Hepatocyte (in vitro differentiated cells): ENCODE data around the gene PACRG. TPM values are rescaled to one million over a fixed set of nuclear protein-coding genes. Genes with fewer than 3 reads are reported as not detected.

Source experiments
- DNase-seq: peaks from one replicate; pipeline ENCODE4 v3.0.0-alpha.2; 2016; ENCODE audit warnings: low spot score
- H2AFZ ChIP-seq: fragments of 200-600 bp; sonication (generic); 2 replicates; pipeline ENCODE4 v1.6.0; 2016; ENCODE audit warnings: antibody characterized with exemption, mild to moderate bottlenecking
- H3K27ac ChIP-seq: fragments of 200-600 bp; sonication (generic); 2 replicates; pipeline ENCODE4 v1.5.1; 2016; ENCODE audit warnings: mild to moderate bottlenecking
- H3K27me3 ChIP-seq: fragments of 200-600 bp; sonication (generic); 2 replicates; pipeline ENCODE4 v1.6.1; 2016
- H3K36me3 ChIP-seq: fragments of 200-600 bp; sonication (generic); replicated peaks from 2 replicates; pipeline ENCODE4 v1.5.1; 2016; ENCODE audit warnings: low read depth; ENCODE audit not compliant: insufficient read depth
- H3K4me1 ChIP-seq: fragments of 200-600 bp; sonication (generic); 2 replicates; pipeline ENCODE4 v1.5.1; 2016; ENCODE audit warnings: mild to moderate bottlenecking, moderate library complexity; ENCODE audit not compliant: insufficient read depth
- H3K4me2 ChIP-seq: fragments of 200-600 bp; sonication (generic); 2 replicates; pipeline ENCODE4 v1.6.0; 2016
- H3K4me3 ChIP-seq: fragments of 200-600 bp; sonication (generic); 2 replicates; pipeline ENCODE4 v1.5.1; 2016; ENCODE audit warnings: mild to moderate bottlenecking
- H3K79me2 ChIP-seq: fragments of 200-600 bp; sonication (generic); 2 replicates; pipeline ENCODE4 v1.6.0; 2017; ENCODE audit warnings: mild to moderate bottlenecking
- H3K9me2 ChIP-seq: fragments of 200-600 bp; sonication (generic); replicated peaks from 2 replicates; pipeline ENCODE4 v1.6.0; 2017; ENCODE audit warnings: mild to moderate bottlenecking; ENCODE audit not compliant: insufficient read depth
- H3K9me3 ChIP-seq: fragments of 200-600 bp; sonication (generic); 2 replicates; pipeline ENCODE4 v1.5.1; 2016; ENCODE audit warnings: low read depth, mild to moderate bottlenecking
- H4K20me1 ChIP-seq: fragments of 200-600 bp; sonication (generic); 2 replicates; pipeline ENCODE4 v1.6.0; 2016; ENCODE audit warnings: mild to moderate bottlenecking; ENCODE audit not compliant: insufficient read depth, poor library complexity, severe bottlenecking
- CTCF ChIP-seq: fragments of 200-600 bp; sonication (generic); IDR thresholded peaks from 2 replicates; pipeline ENCODE4 v1.5.1; 2016; ENCODE audit warnings: antibody characterized with exemption, mild to moderate bottlenecking; ENCODE audit not compliant: poor library complexity
- EZH2 ChIP-seq: fragments of 200-600 bp; sonication (generic); IDR thresholded peaks from 2 replicates; pipeline ENCODE4 v1.6.1; 2016; ENCODE audit warnings: antibody characterized with exemption, mild to moderate bottlenecking, borderline replicate concordance
- EZH2phosphoT487 ChIP-seq: fragments of 200-600 bp; sonication (generic); IDR thresholded peaks from one replicate; pipeline ENCODE4 v1.6.1; 2018; ENCODE audit warnings: antibody characterized with exemption, mild to moderate bottlenecking, low read depth, moderate library complexity; ENCODE audit not compliant: unreplicated experiment, severe bottlenecking
- WGBS: methylation state at CpG from one replicate; pipeline ENCODE4 v1.1.6; 2016; ENCODE audit warnings: low lambda C conversion rate; ENCODE audit errors: missing lambda C conversion rate; 5-methylcytosine and 5-hydroxymethylcytosine counted together
- polyA plus RNA-seq: library from polyadenylated mRNA; unstranded; fragments of >200 nt; fragmentation: Nextera tagmentation; extraction: Ambion mirVana; gene quantifications from 2 replicates; pipeline ENCODE4 v1.2.1, GENCODE V29; 2016
- total RNA-seq: library from RNA; depleted of rRNA; stranded (reverse); fragments of >200 nt; gene quantifications from 2 replicates; pipeline ENCODE4 v1.2.3, GENCODE V29; 2014

The PACRG gene
- total and polyA plus RNA-seq, 2 experiments from 2014 or later: 0.91 to 2.6 TPM

GRCh38 chr6:163285691-163286090, 557.9 kb downstream of the PACRG start:
- Histone ChIP-seq H3K4me3 (no peak overlapping the region), H3K4me1 (no peaks in the 10 kb centered on the region), H2AFZ (no peak overlapping the region), H3K36me3 (no peaks in the 10 kb centered on the region), H4K20me1 (no peaks in the 10 kb centered on the region), H3K9me2 (no peaks in the 10 kb centered on the region), H3K4me2 (no peak overlapping the region), H3K27ac (no peak overlapping the region), H3K27me3 (no peaks in the 10 kb centered on the region), H3K79me2 (no peaks in the 10 kb centered on the region), H3K9me3 (no peaks in the 10 kb centered on the region)
- TF ChIP-seq EZH2 (no peak), CTCF (no peak), EZH2phosphoT487 (no peak)
- WGBS: 93% methylated on average over 7 of the region's 7 CpGs
- no peak for DNase-seq

GRCh38 chr6:163287626-163288025, 559.9 kb downstream of the PACRG start:
- DNase-seq: no peak
- Histone ChIP-seq H3K9me3 (no peaks in the 10 kb centered on the region), H3K9me2 (no peaks in the 10 kb centered on the region), H3K4me1 (no peaks in the 10 kb centered on the region), H2AFZ (no peak overlapping the region), H3K27me3 (no peaks in the 10 kb centered on the region), H4K20me1 (no peaks in the 10 kb centered on the region), H3K27ac (no peak overlapping the region), H3K79me2 (no peaks in the 10 kb centered on the region), H3K4me3 (no peak overlapping the region), H3K36me3 (no peaks in the 10 kb centered on the region), H3K4me2 (no peak overlapping the region)
- 91% methylated on average over 8 of the region's 8 CpGs for WGBS
- no peak for TF ChIP-seq CTCF
- no peak for TF ChIP-seq EZH2
- no peak for TF ChIP-seq EZH2phosphoT487

DNA sequence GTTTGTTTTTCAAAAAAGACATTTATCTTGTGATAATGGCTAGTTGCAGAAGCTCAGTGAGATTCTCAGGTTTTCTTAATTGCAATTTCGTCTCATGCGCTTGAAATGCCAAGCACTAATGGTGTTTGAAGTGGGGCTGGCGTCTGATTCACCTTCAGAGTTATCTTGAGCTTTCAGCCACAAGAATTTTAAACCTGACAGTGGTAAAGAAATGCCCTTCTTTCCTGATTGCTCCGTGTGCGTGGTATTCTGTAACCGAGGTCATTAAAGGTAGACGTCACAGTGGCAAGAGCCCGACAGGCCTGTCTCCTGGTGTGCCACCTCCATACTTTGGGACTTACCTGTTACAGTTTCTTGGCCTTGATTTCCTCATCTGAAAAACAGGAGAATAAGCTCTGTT, 560.3 kb downstream of the PACRG start:
- no peak for DNase-seq
- WGBS: 85% methylated on average over 8 of the region's 8 CpGs
- no peak for TF ChIP-seq EZH2
- TF ChIP-seq EZH2phosphoT487: no peak
- no peak for TF ChIP-seq CTCF

GRCh38 chr6:163288915-163289314, 561.1 kb downstream of the PACRG start:
- Histone ChIP-seq H3K4me1 (no peaks in the 10 kb centered on the region), H3K27me3 (no peaks in the 10 kb centered on the region), H3K9me3 (no peaks in the 10 kb centered on the region), H2AFZ (no peak overlapping the region), H3K27ac (no peak overlapping the region), H3K36me3 (no peaks in the 10 kb centered on the region), H3K4me2 (no peak overlapping the region), H3K4me3 (no peak overlapping the region), H4K20me1 (no peaks in the 10 kb centered on the region), H3K9me2 (no peaks in the 10 kb centered on the region), H3K79me2 (no peaks in the 10 kb centered on the region)
- DNase-seq: no peak
- WGBS: 91% methylated on average over 11 of the region's 11 CpGs
- no peak for TF ChIP-seq CTCF
- TF ChIP-seq EZH2: no peak
- no peak for TF ChIP-seq EZH2phosphoT487

More for the DNA sequence above, 560.3 kb downstream of the PACRG start:
- Histone ChIP-seq H3K9me3 (no peaks in the 10 kb centered on the region), H3K4me3 (no peak overlapping the region), H3K4me2 (no peak overlapping the region), H3K36me3 (no peaks in the 10 kb centered on the region), H4K20me1 (no peaks in the 10 kb centered on the region), H3K79me2 (no peaks in the 10 kb centered on the region), H3K9me2 (no peaks in the 10 kb centered on the region), H3K27ac (no peak overlapping the region), H3K27me3 (no peaks in the 10 kb centered on the region), H3K4me1 (no peaks in the 10 kb centered on the region), H2AFZ (no peak overlapping the region)
